Breast epithelium (tissue), 3 donors: Measurements from ENCODE around the gene SPRR2G.

Experiments
- POLR2A ChIP-seq: fragments of 450-650 bp; IDR thresholded peaks from one replicate; pipeline ENCODE4 v1.6.1; 2016; ENCODE audit warnings: antibody characterized with exemption, mild to moderate bottlenecking, moderate library complexity
- TF ChIP-seq, protein P1 (sequence below), 3 donors: fragments of 450-650 bp; IDR thresholded peaks; one replicate each; pipeline ENCODE4 v1.5.1; 2016 to 2017; ENCODE audit warnings: antibody characterized with exemption in 3 of 3, mild to moderate bottlenecking in 3 of 3, moderate library complexity in 3 of 3

GRCh38 chr1:153133743-153134142, 16.9 kb downstream of the SPRR2G start:
- TF ChIP-seq, protein P1, sequence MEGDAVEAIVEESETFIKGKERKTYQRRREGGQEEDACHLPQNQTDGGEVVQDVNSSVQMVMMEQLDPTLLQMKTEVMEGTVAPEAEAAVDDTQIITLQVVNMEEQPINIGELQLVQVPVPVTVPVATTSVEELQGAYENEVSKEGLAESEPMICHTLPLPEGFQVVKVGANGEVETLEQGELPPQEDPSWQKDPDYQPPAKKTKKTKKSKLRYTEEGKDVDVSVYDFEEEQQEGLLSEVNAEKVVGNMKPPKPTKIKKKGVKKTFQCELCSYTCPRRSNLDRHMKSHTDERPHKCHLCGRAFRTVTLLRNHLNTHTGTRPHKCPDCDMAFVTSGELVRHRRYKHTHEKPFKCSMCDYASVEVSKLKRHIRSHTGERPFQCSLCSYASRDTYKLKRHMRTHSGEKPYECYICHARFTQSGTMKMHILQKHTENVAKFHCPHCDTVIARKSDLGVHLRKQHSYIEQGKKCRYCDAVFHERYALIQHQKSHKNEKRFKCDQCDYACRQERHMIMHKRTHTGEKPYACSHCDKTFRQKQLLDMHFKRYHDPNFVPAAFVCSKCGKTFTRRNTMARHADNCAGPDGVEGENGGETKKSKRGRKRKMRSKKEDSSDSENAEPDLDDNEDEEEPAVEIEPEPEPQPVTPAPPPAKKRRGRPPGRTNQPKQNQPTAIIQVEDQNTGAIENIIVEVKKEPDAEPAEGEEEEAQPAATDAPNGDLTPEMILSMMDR (IDR thresholded peaks at IDR 0.05): no peak
- TF ChIP-seq POLR2A: no peak
